Measurements from ENCODE around the gene ABCG8. TPM values are rescaled to one million over a fixed set of nuclear protein-coding genes. Genes with fewer than 3 reads are reported as not detected.

ABCG8 gene
- not detected for total RNA-seq
- long read RNA-seq, result 0 reads

DNA sequence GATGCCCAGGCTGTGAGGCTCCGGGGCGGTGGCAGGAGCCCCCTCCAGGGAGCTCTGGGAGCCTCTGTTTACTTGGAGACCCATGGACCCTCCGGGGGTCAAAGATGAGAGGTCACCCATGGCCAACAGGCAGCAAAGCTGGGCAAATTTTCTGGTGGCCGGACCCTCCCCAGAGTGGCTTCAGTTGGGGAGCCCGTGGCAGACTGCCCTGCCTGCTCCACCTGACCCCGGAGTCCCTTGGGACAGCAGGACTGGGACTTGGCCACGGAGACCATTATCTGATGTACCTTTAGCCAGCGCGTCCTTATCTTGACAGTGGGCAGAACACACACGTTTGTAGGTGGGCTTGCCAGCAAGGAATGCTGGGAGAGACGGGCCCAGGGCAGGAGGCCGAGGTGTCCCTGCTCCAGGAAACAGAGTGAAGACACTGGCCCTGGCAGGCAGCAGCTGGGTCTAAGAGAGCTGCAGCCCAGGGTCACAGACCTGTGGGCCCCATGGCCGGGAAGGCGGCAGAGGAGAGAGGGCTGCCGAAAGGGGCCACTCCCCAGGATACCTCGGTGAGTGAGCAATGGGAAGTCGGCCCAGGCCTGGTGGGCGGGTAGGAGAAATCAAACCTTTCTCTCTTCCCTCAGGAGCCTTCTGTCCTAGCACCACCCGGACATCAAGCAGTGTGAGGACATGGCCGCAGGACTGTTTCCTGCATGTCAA is at the start of gene ABCG8, which contains the start of gene ABCG5:
Gene ABCG8 (plus strand): TSS at position 412 of the 708 bp plus-strand sequence. CDS start 83 bp downstream, at position 495.
Gene ABCG5 (minus strand): TSS at position 280 of the 708 bp plus-strand sequence. CDS start 160 bp downstream, at position 120.
- intact Hi-C loops (cut with DNase I), result no loop called here
- no peak for DNase-seq (ENCODE audit: low spot score)

DNA sequence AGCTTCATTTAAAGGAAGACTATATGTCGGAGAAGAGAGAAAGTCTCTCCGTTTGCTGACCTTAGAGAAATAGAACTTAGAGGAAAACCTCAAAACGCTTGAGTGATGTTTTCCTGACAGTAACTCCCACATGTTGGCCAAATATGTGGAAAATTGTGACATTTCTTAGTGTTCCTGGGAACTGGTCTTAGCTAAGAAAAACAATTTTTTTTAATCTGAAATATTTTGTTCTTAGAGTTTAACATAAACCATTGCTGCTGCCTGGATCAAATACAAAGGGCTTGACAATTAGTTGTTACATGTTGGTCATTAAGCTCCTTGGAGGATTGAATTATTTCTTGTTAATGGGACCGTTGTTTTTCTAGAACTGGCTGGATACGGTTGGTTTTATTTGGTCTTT is 48.6 kb upstream of the ABCG8 start:
- intact Hi-C loops (cut with DNase I), result no loop called here
- no peak for DNase-seq (ENCODE audit: low spot score)

DNA sequence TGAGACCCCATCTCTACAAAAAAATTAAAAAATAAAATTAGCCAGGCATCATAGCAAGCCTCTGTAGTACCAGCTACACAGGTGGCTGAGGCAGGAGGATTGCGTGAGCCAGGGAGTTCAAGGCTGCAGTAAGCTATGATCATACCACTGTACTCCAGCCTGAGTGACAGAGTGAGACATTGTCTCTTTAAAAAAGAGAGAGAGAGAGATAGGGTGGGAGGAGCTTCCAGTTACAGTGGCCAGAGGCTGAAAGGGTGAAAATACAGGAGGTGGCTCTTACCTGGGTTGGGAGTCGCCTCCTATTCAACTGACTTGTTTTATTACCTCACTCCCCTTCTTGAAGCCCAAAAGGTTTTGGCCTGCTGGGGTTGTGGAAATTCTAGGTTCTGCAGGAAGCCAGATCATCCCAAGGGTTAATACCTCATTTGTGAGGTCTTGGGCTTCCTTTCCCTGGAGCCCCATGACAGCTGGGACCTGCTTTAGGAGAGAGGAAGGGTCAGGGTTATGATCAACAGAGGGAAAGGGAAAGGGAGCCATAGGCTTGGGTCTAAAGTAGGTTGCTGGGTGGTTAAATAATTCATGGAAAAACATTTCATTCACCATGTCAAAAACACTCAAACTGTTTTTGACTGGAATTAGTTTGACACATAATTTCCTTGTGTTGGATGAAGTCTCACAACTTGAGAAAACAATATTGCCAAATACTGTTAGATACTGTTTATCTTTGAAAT is 47.6 kb upstream of the ABCG8 start:
- intact Hi-C loops (cut with DNase I), result no loop called here
- DNase-seq (ENCODE audit: low spot score), result no peak

DNA sequence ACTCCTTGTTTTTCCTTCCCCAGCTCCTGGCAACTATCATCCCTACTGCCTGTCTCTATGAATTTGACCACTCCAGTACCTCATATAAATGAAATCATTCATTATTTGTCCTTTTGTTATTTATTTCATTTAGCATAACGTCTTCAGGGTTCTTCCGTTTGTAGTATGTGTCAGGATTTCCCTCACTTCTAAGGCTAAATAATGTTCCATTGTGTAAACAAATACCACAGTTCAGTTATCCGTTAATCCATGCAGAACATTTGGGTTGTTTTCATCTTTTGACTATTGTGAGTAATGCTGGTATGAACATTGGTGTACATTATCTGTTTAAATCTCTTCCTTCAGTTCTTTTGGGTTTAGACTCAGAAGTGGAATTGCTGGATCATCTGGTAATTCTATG is 46.1 kb upstream of the ABCG8 start:
- no peak for DNase-seq (ENCODE audit: low spot score)
- intact Hi-C loops (cut with DNase I), result no loop called here

DNA sequence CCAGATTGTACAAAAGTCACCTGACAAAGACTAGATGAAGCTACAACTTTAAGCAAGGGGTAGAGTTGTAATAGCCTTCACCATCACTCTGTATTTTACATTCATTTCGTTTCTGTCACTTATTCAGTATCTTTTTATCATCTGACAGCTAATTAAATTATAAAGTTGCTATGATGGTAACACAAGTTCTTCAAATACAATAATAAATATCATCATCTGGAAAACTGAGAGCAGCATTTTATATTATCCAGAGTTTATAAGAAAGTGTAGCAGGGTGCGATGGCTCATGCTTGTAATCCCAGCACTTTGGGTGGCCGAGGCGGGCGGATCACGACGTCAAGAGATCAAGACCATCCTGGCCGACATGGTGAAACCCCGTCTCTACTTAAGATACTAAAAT is 43.8 kb upstream of the ABCG8 start:
- intact Hi-C loops (cut with DNase I), result no loop called here
- DNase-seq (ENCODE audit: low spot score), result no peak

DNA sequence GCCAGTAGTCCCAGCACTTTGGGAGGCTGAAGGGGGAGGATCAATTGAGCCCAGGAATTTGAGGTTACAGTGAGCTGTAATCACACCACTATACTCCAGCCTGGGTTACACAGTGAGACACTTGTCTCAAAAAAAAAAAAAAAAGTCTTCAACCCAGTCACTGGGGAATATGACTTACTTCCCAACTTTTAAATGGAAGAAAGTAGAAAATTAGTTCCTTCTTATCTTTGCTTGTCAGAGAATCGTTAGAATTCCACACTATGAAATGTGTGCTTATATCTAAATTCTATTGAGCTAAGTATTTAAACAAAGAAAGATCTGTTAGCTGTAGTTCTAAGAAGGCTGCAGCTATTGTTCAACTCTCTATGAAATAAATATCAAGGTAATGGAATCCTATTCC is 42.6 kb upstream of the ABCG8 start:
- intact Hi-C loops (cut with DNase I), result no loop called here
- DNase-seq (ENCODE audit: low spot score), result no peak

DNA sequence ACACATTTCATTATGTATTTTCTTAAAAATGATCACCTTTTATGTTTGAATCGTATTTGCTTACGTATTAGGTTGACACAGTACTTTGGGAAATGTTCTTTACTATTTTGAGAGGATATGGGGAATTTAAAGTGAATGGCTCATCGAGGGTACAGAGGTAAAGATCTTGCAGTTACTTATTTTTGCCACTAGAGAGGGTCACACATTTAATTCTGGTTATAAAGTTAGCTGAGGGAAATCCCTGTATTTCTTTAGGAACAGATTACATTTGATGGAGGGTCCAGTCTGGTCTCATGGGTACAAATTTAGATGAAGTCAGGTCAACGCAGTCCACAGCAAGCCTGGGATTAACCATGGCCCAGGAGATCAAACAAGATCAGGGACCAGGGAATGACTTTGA is 40.5 kb upstream of the ABCG8 start:
- DNase-seq (ENCODE audit: low spot score), result no peak
- intact Hi-C loops (cut with DNase I), result no loop called here

DNA sequence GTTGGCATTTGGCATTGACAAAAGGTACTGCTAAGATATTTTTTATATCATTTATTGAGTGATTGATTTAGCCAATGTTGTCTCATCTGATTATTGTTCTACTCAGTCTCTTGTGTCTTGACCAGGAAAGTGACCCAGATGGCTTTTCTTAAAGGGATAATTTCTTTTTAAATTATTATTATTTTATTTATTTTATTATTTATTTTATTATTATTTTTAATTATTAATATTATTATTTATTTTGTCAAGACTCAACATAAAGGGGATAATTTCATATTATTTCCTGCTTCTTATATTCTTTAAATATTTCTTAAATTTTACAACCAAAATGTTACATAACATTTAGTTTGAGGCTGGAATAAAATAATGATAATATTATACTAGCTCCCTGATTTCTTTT is 37.9 kb upstream of the ABCG8 start:
- intact Hi-C loops (cut with DNase I), result no loop called here
- no peak for DNase-seq (ENCODE audit: low spot score)

DNA sequence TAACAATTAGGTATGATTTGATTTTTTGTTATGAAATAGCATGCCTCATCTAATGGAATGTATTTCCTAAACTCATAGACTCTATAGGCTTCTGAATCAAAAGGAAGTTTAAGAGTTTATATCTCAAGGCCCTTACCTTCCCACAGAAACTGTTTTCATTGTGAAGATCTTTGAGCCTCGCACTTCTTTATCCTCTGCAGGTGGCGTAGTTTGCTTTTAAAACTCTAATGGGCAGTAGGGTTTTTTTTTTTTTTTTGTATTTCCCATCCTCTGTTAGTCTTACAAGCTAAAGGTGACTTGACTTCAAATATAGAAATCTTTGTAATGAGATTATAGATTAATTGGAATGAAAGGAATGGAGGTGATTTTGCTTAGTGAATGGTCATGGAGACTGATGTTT is 36.6 kb upstream of the ABCG8 start:
- intact Hi-C loops (cut with DNase I), result no loop called here
- DNase-seq (ENCODE audit: low spot score), result no peak

DNA sequence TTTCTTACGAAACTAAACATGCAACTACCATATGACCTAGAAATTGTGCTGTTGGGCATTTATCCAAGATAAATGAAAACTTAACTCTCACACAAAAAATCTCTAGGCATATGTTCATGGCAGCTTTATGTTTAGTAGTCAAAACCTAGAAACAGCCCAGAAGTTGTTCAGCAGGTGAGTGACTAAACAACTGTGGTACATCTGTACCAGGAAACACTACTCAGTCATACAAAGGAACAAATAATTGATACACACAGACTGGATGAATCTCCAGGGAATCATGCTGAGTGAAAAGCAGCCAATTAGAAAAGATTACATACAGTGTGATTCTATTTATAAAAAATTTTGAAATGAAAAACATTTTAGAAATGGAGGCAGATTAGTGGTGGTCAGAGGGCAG is 35.7 kb upstream of the ABCG8 start:
- intact Hi-C loops (cut with DNase I), result no loop called here
- no peak for DNase-seq (ENCODE audit: low spot score)

DNA sequence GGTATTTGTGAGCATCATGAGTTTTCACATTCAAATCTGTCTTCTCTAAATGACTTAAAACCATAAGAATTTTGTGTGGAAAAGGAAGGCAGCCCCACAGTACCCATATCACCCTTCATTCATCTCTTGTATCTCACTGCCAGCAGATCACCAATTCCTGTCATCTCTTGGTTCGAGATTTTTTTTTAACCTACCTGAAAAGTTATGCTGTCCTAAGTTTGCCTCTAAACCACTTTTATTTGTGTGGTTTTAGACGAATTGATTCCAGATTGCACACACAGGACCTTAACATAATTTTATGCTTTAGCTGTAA is 32.1 kb upstream of the ABCG8 start:
- DNase-seq (ENCODE audit: low spot score), result no peak
- intact Hi-C loops (cut with DNase I), result no loop called here

DNA sequence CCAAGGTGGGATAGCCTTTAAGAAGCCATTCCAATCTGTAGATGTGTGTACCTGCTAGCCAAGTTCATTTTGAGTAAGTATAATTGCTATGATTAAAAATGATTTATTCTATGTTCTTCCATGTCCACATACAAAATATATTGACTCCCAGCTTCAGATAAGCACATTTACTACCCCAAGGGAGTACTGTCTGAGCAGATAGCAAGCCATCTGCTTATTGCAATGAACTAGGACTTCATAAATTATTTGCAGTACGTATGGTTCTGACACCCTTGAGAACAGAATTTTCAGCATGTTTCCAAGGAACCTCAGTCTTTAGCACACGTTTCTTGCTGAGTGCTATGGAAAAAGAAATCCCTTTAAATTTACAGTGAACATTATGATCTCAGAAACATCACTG is 28.3 kb upstream of the ABCG8 start:
- no peak for DNase-seq (ENCODE audit: low spot score)

DNA sequence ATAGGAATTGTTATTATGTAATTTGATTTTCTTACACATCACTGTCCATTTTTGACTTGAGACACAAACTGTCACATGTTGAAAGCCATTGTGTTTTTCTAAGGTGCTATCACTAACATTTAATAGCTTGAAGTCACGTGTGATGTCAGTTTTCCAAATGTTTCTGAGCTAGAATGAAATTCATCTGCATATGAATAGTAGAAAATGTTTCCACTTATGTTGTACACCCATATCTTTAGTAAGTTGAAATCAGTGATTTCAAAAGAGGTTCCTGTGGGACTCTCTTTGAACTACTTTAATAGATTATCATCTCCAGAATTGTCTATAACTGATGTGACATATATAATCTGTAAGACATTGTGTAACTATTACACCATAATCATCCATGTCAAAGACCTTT is 27.9 kb upstream of the ABCG8 start:
- DNase-seq (ENCODE audit: low spot score), result no peak
- intact Hi-C loops (cut with DNase I), result no loop called here

More for the DNA sequence above, 28.3 kb upstream of the ABCG8 start:
- intact Hi-C loops (cut with DNase I), result no loop called here

DNA sequence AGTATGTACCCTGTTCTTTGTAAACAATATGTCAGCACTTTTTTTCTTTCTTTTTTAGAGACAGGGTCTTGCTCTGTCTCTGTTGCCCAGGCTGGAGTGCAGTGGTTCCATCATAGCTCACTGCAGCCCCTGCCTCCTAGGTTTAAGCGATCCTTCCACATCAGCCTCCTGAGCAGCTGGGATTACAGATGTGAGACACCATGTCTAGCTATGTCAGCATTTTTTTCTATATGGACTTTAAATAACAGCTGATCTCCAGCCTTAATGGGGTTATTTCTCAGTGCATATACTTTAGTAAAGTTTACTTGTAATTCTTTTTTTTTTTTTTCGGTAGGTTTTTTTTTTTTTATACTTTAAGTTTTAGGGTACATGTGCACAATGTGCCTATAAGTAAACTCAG is 26.8 kb upstream of the ABCG8 start:
- DNase-seq (ENCODE audit: low spot score), result no peak
- intact Hi-C loops (cut with DNase I), result no loop called here

DNA sequence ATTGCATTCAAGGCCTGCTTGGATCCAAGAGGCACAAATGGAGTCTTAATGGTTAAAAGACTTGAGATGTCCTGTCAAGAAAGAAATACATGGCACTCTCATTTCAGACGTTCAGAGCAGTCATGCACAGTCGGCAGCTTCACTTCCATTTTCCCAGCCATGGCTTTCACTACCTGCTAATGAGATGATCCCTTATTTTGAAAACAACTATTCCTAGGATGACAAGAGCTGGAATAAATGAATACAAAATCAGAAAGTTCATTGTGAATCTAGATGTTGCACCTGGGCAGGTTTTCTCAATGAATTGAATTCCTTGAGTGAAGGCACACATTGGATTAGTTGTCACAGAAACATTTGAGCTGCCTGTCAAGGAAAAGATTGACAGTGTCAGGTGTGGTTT is 25.8 kb upstream of the ABCG8 start:
- no peak for DNase-seq (ENCODE audit: low spot score)
- intact Hi-C loops (cut with DNase I), result no loop called here

DNA sequence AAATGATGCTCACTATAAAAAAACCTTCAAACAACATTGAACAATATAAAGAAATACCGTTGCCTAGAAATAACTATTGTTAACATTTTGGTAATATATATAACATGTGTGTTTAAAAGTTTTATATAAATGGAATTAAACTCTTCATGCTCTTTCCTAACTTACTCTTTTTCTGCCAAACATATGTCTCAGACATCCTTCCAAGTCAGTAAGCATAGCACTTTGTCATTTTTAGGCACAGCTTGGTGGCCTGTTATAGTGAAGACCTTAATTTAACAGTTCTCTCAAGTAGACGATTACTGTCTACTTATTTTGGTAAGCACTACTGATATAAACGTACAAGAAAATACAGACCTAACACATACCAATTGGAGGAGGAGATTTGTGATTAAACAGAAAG is 24.1 kb upstream of the ABCG8 start:
- intact Hi-C loops (cut with DNase I), result no loop called here
- DNase-seq (ENCODE audit: low spot score), result no peak

DNA sequence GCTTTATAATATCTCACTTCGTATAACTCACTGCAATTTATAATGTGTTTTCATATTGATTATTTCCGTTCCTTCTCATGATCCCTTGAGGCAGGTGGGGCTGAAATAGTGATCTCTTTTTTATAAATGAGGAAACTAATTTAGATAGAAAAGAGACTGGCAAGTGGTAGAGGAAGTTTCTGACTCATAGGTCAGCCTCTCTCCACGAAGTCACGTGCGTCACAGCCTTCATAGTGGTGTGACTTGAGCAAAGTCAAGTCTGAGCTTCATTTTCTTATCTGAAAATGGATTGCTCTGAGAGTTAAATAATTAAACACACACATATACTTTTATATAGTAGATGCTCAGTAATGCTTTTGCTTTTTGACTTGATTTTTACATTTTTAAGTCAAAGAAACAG is 20.0 kb upstream of the ABCG8 start:
- no peak for DNase-seq (ENCODE audit: low spot score)
- intact Hi-C loops (cut with DNase I), result no loop called here

DNA sequence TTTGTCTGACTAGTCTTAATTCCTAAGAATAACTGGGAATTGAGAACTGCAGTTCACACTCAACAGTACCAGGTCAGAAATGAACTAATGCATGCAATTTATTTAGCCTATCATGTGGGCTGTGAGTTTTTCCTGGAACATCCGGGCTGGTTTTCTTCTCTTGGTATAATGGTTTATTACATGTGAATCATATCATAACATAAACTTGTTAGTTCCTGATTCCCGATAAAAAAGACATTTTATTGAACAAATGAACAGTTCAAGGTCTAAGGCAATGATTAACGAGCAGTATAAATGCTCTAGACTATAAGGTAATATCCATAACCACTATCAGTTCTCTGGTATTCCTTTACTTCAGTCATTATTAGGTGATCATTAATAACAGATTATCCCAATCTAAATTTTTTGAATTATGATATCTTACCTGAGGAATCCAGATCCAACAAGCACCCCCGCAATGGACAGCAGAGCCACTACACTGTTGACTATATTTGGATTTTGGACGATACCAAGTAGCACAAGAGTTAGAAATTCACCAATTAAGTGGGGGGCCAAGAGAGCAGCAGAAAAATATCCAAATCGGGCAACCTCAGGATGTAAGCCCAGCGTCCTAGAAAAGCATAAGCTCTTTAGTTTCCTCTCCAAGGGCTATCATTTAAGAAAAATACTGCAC is 19.1 kb upstream of the ABCG8 start:
- DNase-seq (ENCODE audit: low spot score), result no peak
- intact Hi-C loops (cut with DNase I), result no loop called here

DNA sequence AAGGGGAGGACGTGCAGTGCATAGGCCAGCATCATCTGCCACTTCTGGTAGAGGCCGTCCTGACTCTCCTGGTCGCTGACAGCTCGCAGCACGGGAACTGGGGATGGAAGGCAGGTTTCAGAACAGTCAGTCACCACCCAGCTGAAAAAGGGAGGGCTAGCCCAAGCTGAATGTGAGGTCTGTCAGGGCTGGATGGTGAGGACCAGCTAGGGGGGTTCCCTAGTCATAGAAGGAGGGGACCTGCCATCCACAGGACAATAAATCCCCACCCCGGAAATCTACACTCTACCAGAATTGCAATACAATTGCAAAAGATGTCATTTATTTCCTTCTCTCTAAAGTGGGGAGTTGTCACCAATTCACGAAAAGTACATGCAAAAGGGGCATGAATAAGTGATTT is 15.9 kb upstream of the ABCG8 start:
- DNase-seq (ENCODE audit: low spot score), result no peak

DNA sequence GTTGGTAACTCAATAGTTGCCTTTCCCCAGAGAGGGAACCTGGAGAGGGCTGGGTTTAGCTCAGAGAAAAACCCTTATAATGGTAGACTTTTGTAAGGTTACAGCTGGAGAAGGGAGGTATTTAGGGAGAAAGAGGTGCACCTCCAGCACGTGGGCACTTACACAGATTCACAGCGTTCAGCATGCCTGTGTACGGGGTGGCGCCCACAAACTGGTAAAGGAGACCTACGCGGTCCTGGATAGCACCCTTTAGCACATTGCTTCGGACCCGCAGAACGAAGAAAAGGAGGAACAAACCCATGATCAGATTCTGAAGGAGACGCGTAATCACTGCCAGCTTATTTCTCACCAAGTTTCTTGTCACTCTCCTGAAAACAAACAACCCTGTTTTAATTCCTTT is 15.0 kb upstream of the ABCG8 start:
- intact Hi-C loops (cut with DNase I), result no loop called here
- no peak for DNase-seq (ENCODE audit: low spot score)

More for the DNA sequence above, 15.9 kb upstream of the ABCG8 start:
- intact Hi-C loops (cut with DNase I), result no loop called here

DNA sequence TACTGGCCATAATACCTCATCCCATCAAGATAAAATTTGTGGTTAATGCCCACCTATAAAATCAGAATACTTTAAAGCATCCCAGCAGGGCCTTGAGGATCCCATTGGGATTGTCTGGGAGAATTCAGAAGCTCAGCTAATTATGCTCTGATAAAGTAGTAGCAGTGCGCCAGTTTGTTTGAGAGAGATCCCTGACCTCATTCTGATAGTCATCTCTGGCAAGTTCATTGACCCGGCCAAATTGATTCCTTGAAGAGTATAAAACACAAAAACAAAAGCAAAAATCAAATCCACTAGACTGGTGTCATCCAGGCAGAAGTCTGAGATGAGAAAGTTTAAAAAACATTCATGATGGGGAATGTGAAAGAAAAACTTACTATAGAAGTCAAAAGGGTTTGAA is 14.3 kb upstream of the ABCG8 start:
- intact Hi-C loops (cut with DNase I), result no loop called here
- no peak for DNase-seq (ENCODE audit: low spot score)

Data from cardiac septum (tissue), 1 donor.